ENCODE data around the gene PRND. TPM values are rescaled to one million over a fixed set of nuclear protein-coding genes. Genes with fewer than 3 reads are reported as not detected.

Gene PRND, protein sequence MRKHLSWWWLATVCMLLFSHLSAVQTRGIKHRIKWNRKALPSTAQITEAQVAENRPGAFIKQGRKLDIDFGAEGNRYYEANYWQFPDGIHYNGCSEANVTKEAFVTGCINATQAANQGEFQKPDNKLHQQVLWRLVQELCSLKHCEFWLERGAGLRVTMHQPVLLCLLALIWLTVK
- not detected in 2 replicates for total RNA-seq

DNA sequence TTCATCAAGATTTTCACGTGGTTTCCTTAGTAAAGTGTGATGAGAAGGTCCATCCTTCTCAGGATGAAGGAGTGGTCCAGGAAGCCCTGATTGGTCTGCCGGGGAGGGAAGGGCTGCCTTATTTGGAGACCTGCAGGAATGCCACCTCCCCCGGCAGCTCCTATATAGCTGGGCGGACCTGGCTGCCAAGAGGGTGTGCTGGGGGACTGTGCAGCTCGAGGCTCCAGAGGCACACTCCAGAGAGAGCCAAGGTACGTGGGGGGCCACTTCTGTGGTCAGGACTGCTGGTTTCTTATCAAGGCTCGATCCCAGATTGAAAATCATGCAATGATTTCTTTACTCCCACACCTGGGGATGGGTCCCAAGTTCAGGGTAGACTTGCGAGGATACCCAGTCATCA, at the start of gene PRND:
PRND (plus strand) TSS at position 191 of the 400 bp plus-strand sequence. CDS start 2,643 bp downstream, outside the sequence.

Other genes starting within 250 kb of the PRND start
- gene PRNP, start 35.5 kb upstream of the PRND start, total RNA-seq: 86.7 and 243 TPM in 2 replicates
- 18.5 and 34.6 TPM in 2 replicates for gene RASSF2, start 101.7 kb downstream of the PRND start, total RNA-seq

Measured in smooth muscle cell of trachea (primary cell).